HepG2 (cell line): ENCODE results near the gene EMC10. TPM values are rescaled to one million over a fixed set of nuclear protein-coding genes. Genes with fewer than 3 reads are reported as not detected.
A peak's percentile ranks its signal among the peaks of the same experiment; 100 is the strongest.

ENCODE experiments used
- CBX5 ChIP-seq: sonication (generic); formaldehyde crosslinking; IDR thresholded peaks from 2 replicates; pipeline ENCODE4 v1.4.0; 2020; ENCODE audit warnings: missing genetic modification reagents, borderline replicate concordance
- ELF1 ChIP-seq: sonication (generic); formaldehyde crosslinking; IDR thresholded peaks from 2 replicates; pipeline ENCODE4 v1.4.0; 2020; ENCODE audit warnings: missing genetic modification reagents
- ELF3 ChIP-seq: IDR thresholded peaks from 2 replicates; pipeline ENCODE4 v1.6.1; 2016; ENCODE audit warnings: missing genetic modification reagents, missing compliant biosample characterization
- HMG20A ChIP-seq: IDR thresholded peaks from 2 replicates; pipeline ENCODE4 v1.6.1; 2016; ENCODE audit warnings: borderline replicate concordance
- HMGXB4 ChIP-seq, 2 experiments: sonication (generic) in 1 of 2; formaldehyde crosslinking in 1 of 2; IDR thresholded peaks; 2 replicates each; pipeline versions ENCODE4 v1.4.0 to v1.6.1; 2018 to 2020; ENCODE audit warnings: missing genetic modification reagents in 2 of 2, borderline replicate concordance in 1 of 2, low read depth in 1 of 2, mild to moderate bottlenecking in 1 of 2, missing biosample characterization in 1 of 2
- KDM2A ChIP-seq: sonication (generic); formaldehyde crosslinking; IDR thresholded peaks from 2 replicates; pipeline ENCODE4 v1.4.0; 2020; ENCODE audit warnings: low read depth, missing genetic modification reagents, borderline replicate concordance
- NFKB2 ChIP-seq: sonication (generic); formaldehyde crosslinking; IDR thresholded peaks from 2 replicates; pipeline ENCODE4 v1.4.0; 2020; ENCODE audit warnings: missing genetic modification reagents, borderline replicate concordance
- NONO ChIP-seq, 2 experiments: fragments of 450-650 bp in 1 of 2; sonication (generic) in 1 of 2; formaldehyde crosslinking in 1 of 2; IDR thresholded peaks in 1 of 2; conservative IDR thresholded peaks in 1 of 2; 2 replicates each; pipeline versions ENCODE4 v1.6.1 to v1.8.0; 2017 to 2022; ENCODE audit warnings: mild to moderate bottlenecking in 1 of 2, missing genetic modification reagents in 1 of 2, moderate library complexity in 1 of 2
- PATZ1 ChIP-seq: sonication (generic); formaldehyde crosslinking; IDR thresholded peaks from 2 replicates; pipeline ENCODE4 v1.4.0; 2020; ENCODE audit warnings: missing genetic modification reagents
- PHF8 ChIP-seq: sonication (generic); formaldehyde crosslinking; IDR thresholded peaks from 2 replicates; pipeline ENCODE4 v1.5.0; 2020; ENCODE audit warnings: missing genetic modification reagents
- RNF2 ChIP-seq: fragments of 450-650 bp; conservative IDR thresholded peaks from 2 replicates; pipeline ENCODE4 v1.6.1; 2016; ENCODE audit warnings: low read depth
- RXRB ChIP-seq: IDR thresholded peaks from 2 replicates; pipeline ENCODE4 v1.6.1; 2016; ENCODE audit warnings: borderline replicate concordance, missing genetic modification reagents, missing compliant biosample characterization
- SCMH1 ChIP-seq: sonication (generic); formaldehyde crosslinking; IDR thresholded peaks from 2 replicates; pipeline ENCODE4 v1.9.0; 2021; ENCODE audit warnings: missing genetic modification reagents, mild to moderate bottlenecking, borderline replicate concordance
- SIN3B ChIP-seq: fragments of 150-350 bp; IDR thresholded peaks from 2 replicates; pipeline ENCODE4 v1.6.1; 2014; ENCODE audit warnings: low read length
- SMAD3 ChIP-seq: sonication (generic); formaldehyde crosslinking; IDR thresholded peaks from 2 replicates; pipeline ENCODE4 v1.4.0; 2020; ENCODE audit warnings: missing genetic modification reagents
- STAG1 ChIP-seq: sonication (generic); formaldehyde crosslinking; IDR thresholded peaks from 2 replicates; pipeline ENCODE4 v1.4.0; 2020; ENCODE audit warnings: missing genetic modification reagents
- THAP11 ChIP-seq: IDR thresholded peaks from 2 replicates; pipeline ENCODE4 v1.6.1; 2016; ENCODE audit warnings: missing biosample characterization, missing genetic modification reagents
- XRCC5 ChIP-seq: fragments of 200-400 bp; formaldehyde crosslinking; optimal IDR thresholded peaks from 2 replicates; pipeline ENCODE3; 2017; ENCODE audit warnings: mild to moderate bottlenecking, low read length
- YEATS4 ChIP-seq: sonication (generic); formaldehyde crosslinking; IDR thresholded peaks from 2 replicates; pipeline ENCODE4 v1.4.0; 2020; ENCODE audit warnings: missing genetic modification reagents, borderline replicate concordance
- ZKSCAN5 ChIP-seq: sonication (generic); formaldehyde crosslinking; IDR thresholded peaks from 2 replicates; pipeline ENCODE4 v1.5.1; 2020; ENCODE audit warnings: mild to moderate bottlenecking, missing genetic modification reagents
- ZNF251 ChIP-seq: sonication (generic); formaldehyde crosslinking; IDR thresholded peaks from 2 replicates; pipeline ENCODE4 v1.9.0; 2021; ENCODE audit warnings: mild to moderate bottlenecking, missing genetic modification reagents
- ZNF280D ChIP-seq: sonication (generic); formaldehyde crosslinking; IDR thresholded peaks from 2 replicates; pipeline ENCODE4 v1.5.1; 2020; ENCODE audit warnings: mild to moderate bottlenecking, missing genetic modification reagents
- polyA plus RNA-seq, 8 experiments: library from polyadenylated mRNA; depleted of rRNA in 3 of 8; stranded (reverse) in 7 of 8; unstranded in 1 of 8; fragments of >200 nt; fragmentation: Illumina TruSeq in 4 of 8; extraction: Trizol in 4 of 8; gene quantifications; 2 replicates each; pipeline versions ENCODE4 v1.2.1 to v1.2.3, GENCODE V29; 2011 to 2016; ENCODE audit warnings: low read depth in 4 of 8, missing spikeins in 1 of 8, mixed read lengths in 1 of 8; ENCODE audit not compliant: insufficient read depth in 1 of 8
- total RNA-seq, 5 experiments: library from RNA; depleted of rRNA; stranded (reverse); fragments of >200 nt; fragmentation: Illumina TruSeq; extraction: Trizol; gene quantifications; 2 replicates each; pipeline ENCODE4 v1.2.3, GENCODE V29; 2016; ENCODE audit warnings: low read depth in 1 of 5

Gene EMC10
- total and polyA plus RNA-seq, 2 of the 13 experiments (the other 11 are each of a cell fraction or from before 2014, with no cell fraction given): not detected

GRCh38 chr19:50478901-50479715 is 2.8 kb downstream of the EMC10 start (continued):
- TF ChIP-seq NONO (IDR thresholded peaks at IDR 0.05) (no peak), NONO (CRISPR knock-in tag; conservative IDR thresholded peaks at IDR 0.05) (peak; percentile 63; the same call in 1 of the 2 replicates), THAP11 (peak; percentile 52; the same call in 1 of the 2 replicates), HMG20A (CRISPR knock-in tag) (no peak), CBX5 (CRISPR knock-in tag) (0 out of 2 replicates have a peak, but pooled peaks have one; percentile 26), HMGXB4 (CRISPR knock-in tag; IDR thresholded peaks at IDR 0.05; ENCODE audit: borderline replicate concordance in 1 of 2, low read depth in 1 of 2) (peak; percentile 76 to 84; a peak in 2 of 4 replicates), RNF2 (no peak), RXRB (CRISPR knock-in tag) (peak; percentile 31; the same call in 1 of the 2 replicates), SMAD3 (CRISPR knock-in tag) (0 out of 2 replicates have a peak, but pooled peaks have one; percentile 40), PHF8 (CRISPR knock-in tag) (0 out of 2 replicates have a peak, but pooled peaks have one; percentile 18), ZNF280D (CRISPR knock-in tag) (no peak), ZKSCAN5 (CRISPR knock-in tag) (no peak), STAG1 (CRISPR knock-in tag) (peak; percentile 81), XRCC5 (peak; percentile 96), ELF1 (CRISPR knock-in tag) (peak; percentile 29; the same call in 1 of the 2 replicates), SIN3B (no peak), NFKB2 (CRISPR knock-in tag) (0 out of 2 replicates have a peak, but pooled peaks have one; percentile 30), ELF3 (CRISPR knock-in tag) (peak; percentile 70; the same call in 1 of the 2 replicates), SCMH1 (CRISPR knock-in tag) (no peak), KDM2A (peak; percentile 79), YEATS4 (CRISPR knock-in tag) (no peak), PATZ1 (CRISPR knock-in tag) (0 out of 2 replicates have a peak, but pooled peaks have one; percentile 23), ZNF251 (CRISPR knock-in tag) (no peak)
